Heart right ventricle (tissue), 16 donors: ENCODE measurements around the gene TST. TPM values are rescaled to one million over a fixed set of nuclear protein-coding genes. Genes with fewer than 3 reads are reported as not detected.

Experiments
- ATAC-seq, 8 donors: fragments of 200-7000 bp; cut with Tn5 transposase; one replicate each; pipeline ENCODE4 v1.9.1; 2020; ENCODE audit warnings: mild to moderate bottlenecking in 8 of 8, moderate library complexity in 8 of 8, moderate number of reproducible peaks in 1 of 8
- DNase-seq, 2 donors: peaks; one replicate each; pipeline ENCODE4 v3.0.0-alpha.2; 2020
- H3K27ac ChIP-seq, 10 donors: fragments of 200-600 bp; sonication (generic) in 2 of 10; one replicate each; pipeline versions ENCODE4 v1.5.0 to v1.8.0; 2020 to 2022; ENCODE audit warnings: mild to moderate bottlenecking in 3 of 10
- H3K27me3 ChIP-seq, 7 donors: fragments of 200-600 bp; one replicate each; pipeline ENCODE4 v1.8.0; 2021 to 2022; ENCODE audit warnings: mild to moderate bottlenecking in 2 of 7
- H3K36me3 ChIP-seq, 9 donors: fragments of 200-600 bp; sonication (generic) in 1 of 9; one replicate each; pipeline versions ENCODE4 v1.5.0 to v1.8.0; 2020 to 2022; ENCODE audit warnings: mild to moderate bottlenecking in 2 of 9
- H3K4me1 ChIP-seq, 9 donors: fragments of 200-600 bp; sonication (generic) in 1 of 9; one replicate each; pipeline versions ENCODE4 v1.5.0 to v1.8.0; 2020 to 2022; ENCODE audit warnings: mild to moderate bottlenecking in 4 of 9
- H3K4me3 ChIP-seq, 10 donors: fragments of 200-600 bp; sonication (generic) in 2 of 10; one replicate each; pipeline versions ENCODE4 v1.5.0 to v1.8.0; 2020 to 2022; ENCODE audit warnings: mild to moderate bottlenecking in 7 of 10, moderate library complexity in 2 of 10
- H3K9me3 ChIP-seq, 11 donors: fragments of 200-600 bp in 10 of 11; sonication (generic) in 2 of 11; one replicate each; pipeline versions ENCODE4 v1.5.0 to v1.8.0; 2013 to 2022; ENCODE audit warnings: mild to moderate bottlenecking in 2 of 11, control low read depth in 1 of 11, moderate library complexity in 1 of 11
- CTCF ChIP-seq, 9 donors: fragments of 200-600 bp; sonication (generic) in 2 of 9; IDR thresholded peaks; one replicate each; pipeline versions ENCODE4 v1.5.0 to v1.8.0; 2021 to 2022; ENCODE audit warnings: antibody characterized with exemption in 9 of 9, mild to moderate bottlenecking in 5 of 9, moderate library complexity in 1 of 9
- WGBS, 2 donors: extraction: QIAGEN DNeasy Blood & Tissue Kit; methylation state at CpG; one replicate each; pipeline ENCODE4 v1.1.7; 2013; ENCODE audit warnings: inconsistent platforms in 1 of 2; 5-methylcytosine and 5-hydroxymethylcytosine counted together
- intact Hi-C, 10 donors: fragments of 100-400 bp; cut with DNase I; formaldehyde crosslinking; loops; one replicate each; pipeline versions ENCODE4 v1.11.1 to v1.14.2; 2022
- polyA plus RNA-seq, 2 donors: library from polyadenylated mRNA; stranded (reverse); fragments of 200-250 nt; gene quantifications; one replicate each; pipeline ENCODE4 v1.2.3, GENCODE V29; 2013
- total RNA-seq, 10 donors: library from RNA; stranded (reverse); fragmentation: NEBNext Ultra II Directional in 3 of 10; extraction: Animal tissue kit (Norgen Biotek cat#: 25700) in 3 of 10; gene quantifications; one replicate each; pipeline versions ENCODE4 v1.2.1 to v1.2.4, GENCODE V29; 2021 to 2023
- donor health status: Arrhythmogenic right ventricular cardiomyopathy.
- donor health status: ischemic (EF 13 %, LVEDD 7.1; RV severe dilation, severe dysfunction).
- donor health status: healthy with polysubstance abuse.
- donor health status: DM: no; HTN: yes; CAD: no.
- donor health status: DM: no; HTN: no; CAD: no.
- donor health status: ischemic (EF 25% LVEDD 6.9; RV normal size, moderate dysfunction).
- donor health status: ischemic (EF 25% LVEDD 5.7; RV mildly dilated, moderate dysfunction).
- donor health status: healthy.
- donor health status: DM: yes; HTN: yes; CAD: no.
- donor health status: Ischemic cardiomyopathy.
- donor health status: ischemic (EF 35%, LVEDD 5.7; RV mildly dilated, moderate dysfunction).
- donor health status: nonischemic (EF 11% LVEDD 7.7; RV severe dilation, severe dysfunction).
- donor health status: DM: yes; HTN: yes; CAD: no.
- donor health status: PGD.
- donor health status: ischemic (EF 29% LVEDD 5.4; RV normal size, mild dysfunction).
- donor health status: nonischemic (EF 23%, LVEDD 6.1; RV moderate dilation, normal function).

The TST gene
- total and polyA plus RNA-seq, 12 donors: 34.1 to 87.4 (median 50.6) TPM

DNA sequence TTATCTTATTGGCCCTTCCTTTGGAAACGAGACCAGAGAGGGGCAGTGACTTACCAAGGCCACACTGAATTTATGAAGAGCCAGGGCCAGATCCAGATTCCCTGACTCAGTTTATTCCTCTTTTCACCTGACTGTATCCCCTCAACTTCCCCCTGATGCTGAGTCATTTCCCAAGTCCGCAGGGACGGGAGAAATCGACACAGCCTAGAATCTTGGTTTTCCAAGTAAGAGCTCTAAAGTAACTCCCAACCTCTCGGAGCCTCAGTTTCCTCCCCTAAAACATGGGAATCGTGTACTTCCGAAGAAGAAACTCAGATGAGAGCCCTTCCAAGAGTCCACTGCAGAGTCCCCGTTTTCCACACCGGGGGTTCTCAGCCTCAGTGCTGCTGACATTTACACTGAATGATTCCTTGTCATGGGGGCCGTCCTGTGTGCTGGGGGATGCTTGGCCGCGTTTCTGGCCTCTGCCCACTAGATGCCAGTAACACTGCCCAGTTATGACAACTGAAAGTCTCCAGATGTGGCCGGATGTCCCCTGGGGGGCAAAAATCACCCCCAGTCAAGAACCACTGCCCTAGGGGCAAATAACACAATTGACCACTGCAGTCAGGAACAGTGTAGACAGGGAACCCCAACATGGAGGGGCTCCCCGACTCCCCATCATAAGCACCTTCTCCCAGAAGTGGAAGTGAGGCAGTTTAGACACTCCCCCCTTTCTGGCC lies 11.5 kb upstream of the TST start:
- H3K27ac ChIP-seq: no peak overlapping the region
- intact Hi-C loops: loop anchor here in 1 of 10 donors (10.0 kb wide), 1 partner anchor 246 kb away; no protein-coding TSS in a partner anchor
- no peaks in the 10 kb centered on the region for H3K9me3 ChIP-seq
- no peak overlapping the region for H3K4me3 ChIP-seq
- peaks cover 0 to 54% (median 6%) of the 10 kb centered on the region in 9 donors for H3K36me3 ChIP-seq
- WGBS, 2 donors: 69 to 73% methylated on average over 14 of the region's 14 CpGs
- H3K4me1 ChIP-seq: peaks cover 0 to 14% (median 5%) of the 10 kb centered on the region in 9 donors
- no peak for DNase-seq
- H3K27me3 ChIP-seq: peaks cover 0 to 9% (median 0%) of the 10 kb centered on the region in 7 donors
- ATAC-seq: no peak
- TF ChIP-seq CTCF (IDR thresholded peaks at IDR 0.05): no peak

DNA sequence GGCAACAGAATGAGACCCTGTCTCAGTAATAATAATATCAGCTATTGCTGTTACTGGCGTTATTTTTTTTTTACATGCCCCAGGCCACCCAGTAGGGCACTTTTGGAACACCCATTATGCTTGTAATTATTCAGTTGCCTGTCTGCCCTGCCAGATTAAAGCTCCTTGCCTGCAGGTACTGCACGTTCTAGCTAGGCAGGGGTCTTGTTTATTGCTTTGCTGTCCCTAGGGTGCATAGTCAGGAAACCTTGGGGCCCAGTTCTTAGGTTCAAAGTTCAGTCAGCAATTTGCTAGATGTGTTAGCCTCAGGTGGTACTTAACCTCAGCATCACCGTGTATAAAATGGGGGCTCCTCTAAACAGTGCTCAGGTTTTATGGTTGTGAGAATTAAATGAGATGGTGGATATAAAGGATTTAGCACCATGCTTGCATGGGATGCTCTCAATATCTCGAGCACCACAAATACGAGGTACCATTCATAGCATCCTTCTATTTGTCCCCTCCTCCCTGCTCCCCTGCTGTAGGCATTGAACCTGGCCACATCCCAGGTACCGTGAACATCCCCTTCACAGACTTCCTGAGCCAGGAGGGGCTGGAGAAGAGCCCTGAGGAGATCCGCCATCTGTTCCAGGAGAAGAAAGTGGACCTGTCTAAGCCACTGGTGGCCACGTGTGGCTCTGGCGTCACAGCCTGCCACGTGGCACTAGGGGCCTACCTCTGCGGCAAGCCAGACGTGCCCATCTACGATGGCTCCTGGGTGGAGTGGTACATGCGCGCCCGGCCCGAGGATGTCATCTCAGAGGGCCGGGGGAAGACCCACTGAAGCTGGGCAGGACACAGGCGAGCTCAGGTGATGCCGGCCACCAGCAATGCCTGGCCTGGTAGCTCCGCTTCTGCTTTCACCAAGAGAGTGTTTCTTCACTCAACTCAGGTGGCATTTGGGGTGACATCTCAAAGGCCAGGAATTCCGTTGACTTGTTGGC lies 9.7 kb upstream of the TST start:
- Histone ChIP-seq H3K9me3 (no peaks in the 10 kb centered on the region), H3K36me3 (peaks cover 0 to 70% (median 8%) of the 10 kb centered on the region in 9 donors), H3K27me3 (peaks cover 0 to 8% (median 0%) of the 10 kb centered on the region in 7 donors), H3K27ac (no peak overlapping the region), H3K4me1 (peaks cover 0 to 21% (median 9%) of the 10 kb centered on the region in 9 donors), H3K4me3 (no peak overlapping the region)
- DNase-seq: no peak
- 92 to 96% methylated on average over 22 of the region's 22 CpGs for WGBS, 2 donors
- TF ChIP-seq CTCF (IDR thresholded peaks at IDR 0.05): no peak
- no peak for ATAC-seq
- intact Hi-C loops: no loop called here

DNA sequence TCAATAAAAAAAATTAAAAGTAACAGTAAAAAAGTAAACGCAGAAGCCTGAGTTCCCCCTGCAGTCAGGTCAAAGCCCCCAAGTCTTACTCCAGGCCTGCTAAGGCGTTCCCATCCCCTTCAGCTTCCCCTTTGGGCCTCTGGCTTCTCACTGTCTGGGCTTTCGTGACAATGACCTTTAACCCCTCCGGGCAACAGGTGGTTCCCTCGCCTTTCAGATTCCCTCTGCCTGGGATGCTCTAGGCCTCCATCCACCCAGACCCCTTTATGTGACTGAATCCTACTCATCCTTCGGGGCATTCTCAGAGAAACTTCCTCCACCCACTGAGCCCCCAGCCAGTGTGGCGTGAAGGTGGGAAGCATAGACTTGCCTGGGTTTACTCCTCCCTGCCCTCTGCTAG lies 8.3 kb upstream of the TST start:
- Histone ChIP-seq H3K27ac (no peak overlapping the region), H3K4me3 (no peak overlapping the region), H3K4me1 (peaks cover 2 to 32% (median 15%) of the 10 kb centered on the region in 9 donors), H3K36me3 (peaks cover 0 to 70% (median 8%) of the 10 kb centered on the region in 9 donors), H3K9me3 (no peaks in the 10 kb centered on the region), H3K27me3 (no peaks in the 10 kb centered on the region)
- no peak for TF ChIP-seq CTCF (IDR thresholded peaks at IDR 0.05)
- 96% methylated on average over 7 of the region's 7 CpGs for whole genome bisulfite sequencing, 2 donors
- intact Hi-C loops: no loop called here
- DNase-seq (no peak), ATAC-seq (no peak)

GRCh38 chr22:37026325-37026724 lies 7.1 kb upstream of the TST start:
- peaks cover 4 to 44% (median 26%) of the 10 kb centered on the region in 9 donors for H3K4me1 ChIP-seq
- peaks cover 0 to 70% (median 8%) of the 10 kb centered on the region in 9 donors for H3K36me3 ChIP-seq
- H3K27ac ChIP-seq: peak overlapping the region in 3 of 10 donors; percentile 22 to 29 (median 26)
- ATAC-seq (peak in 7 of 8 donors; percentile 19 to 84 (median 61)), DNase-seq (peak in 1 of 2 donors; percentile 30)
- no peaks in the 10 kb centered on the region for H3K27me3 ChIP-seq
- intact Hi-C loops: no loop called here
- no peaks in the 10 kb centered on the region for H3K9me3 ChIP-seq
- no peak overlapping the region for H3K4me3 ChIP-seq
- no peak for TF ChIP-seq CTCF (IDR thresholded peaks at IDR 0.05)
- WGBS, 2 donors: 55 to 60% methylated on average over 5 of the region's 5 CpGs
